ENCODE measurements around the gene RNF32. TPM values are rescaled to one million over a fixed set of nuclear protein-coding genes. Genes with fewer than 3 reads are reported as not detected.

Gene RNF32
- polyA plus RNA-seq, 1 donor (not counting 4 experiments of a cell fraction or from before 2014, with no cell fraction given) = 0.34 TPM

DNA sequence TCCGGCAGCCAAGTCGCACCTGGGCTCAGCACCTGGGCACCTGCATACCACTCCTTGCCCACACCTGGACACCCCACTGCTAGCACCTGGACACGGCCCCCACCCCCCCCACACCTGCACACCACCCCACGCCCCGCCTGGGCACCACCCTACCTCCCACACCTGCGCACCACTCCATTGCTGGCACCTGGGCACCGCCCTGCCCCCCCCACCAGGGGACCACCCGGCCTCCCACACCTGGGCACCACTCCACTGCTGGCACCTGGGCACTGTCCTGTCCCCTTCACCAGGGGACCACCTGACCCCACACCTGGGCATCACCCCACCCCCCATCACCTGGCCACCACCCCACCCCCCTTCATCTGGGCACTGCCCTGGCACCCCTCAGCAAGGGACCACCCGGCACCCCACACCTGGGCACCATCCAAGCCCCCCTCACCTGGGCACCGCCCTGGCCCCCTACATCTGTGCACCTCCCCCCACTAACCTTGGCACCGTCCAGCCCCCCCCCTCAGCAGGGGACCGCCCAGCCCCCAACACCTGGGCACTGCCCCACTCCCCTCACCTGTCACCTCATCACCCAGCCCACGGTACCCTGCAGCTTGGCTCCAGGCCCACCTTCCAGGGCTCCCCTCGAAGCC lies 33.8 kb upstream of the RNF32 start:
- no peak overlapping the region for H3K9ac ChIP-seq (ENCODE audit: control insufficient read depth, extremely low read depth, insufficient read depth, low read length)
- H3K9me1 ChIP-seq (ENCODE audit: control insufficient read depth, extremely low read depth, insufficient read depth, low read length) = no peaks in the 10 kb centered on the region
- no peaks in the 10 kb centered on the region for H3K79me2 ChIP-seq (ENCODE audit: control insufficient read depth, insufficient read depth, low read length)
- no peak overlapping the region for H3K4me3 ChIP-seq (ENCODE audit: control insufficient read depth in 2 of 3, extremely low read depth in 1 of 3, insufficient read depth in 2 of 3, low read depth in 1 of 3, low read length in 3 of 3)
- H4K20me1 ChIP-seq (ENCODE audit: control insufficient read depth, extremely low read depth, insufficient read depth, low read length) = no peaks in the 10 kb centered on the region
- H3K4me2 ChIP-seq (ENCODE audit: control insufficient read depth, extremely low read depth, insufficient read depth, low read depth, low read length) = no peak overlapping the region
- no peak overlapping the region for H3K27ac ChIP-seq (ENCODE audit: control insufficient read depth, insufficient read depth, low read length)
- dilution Hi-C loops (cut with MboI; ENCODE audit: extremely low pct_ligation_motif_present, low sequenced_read_pairs) = no loop called here
- no peaks in the 10 kb centered on the region for H3K4me1 ChIP-seq (ENCODE audit: control insufficient read depth, extremely low read depth, insufficient read depth, low read length)
- no peak for FAIRE-seq
- H3K36me3 ChIP-seq (ENCODE audit: control insufficient read depth in 2 of 2, extremely low read depth in 1 of 2, insufficient read depth in 2 of 2, low read length in 2 of 2) = no peaks in the 10 kb centered on the region
- TF ChIP-seq EZH2 (IDR thresholded peaks at IDR 0.05; ENCODE audit: low read length) = no peak
- TF ChIP-seq, protein P1, sequence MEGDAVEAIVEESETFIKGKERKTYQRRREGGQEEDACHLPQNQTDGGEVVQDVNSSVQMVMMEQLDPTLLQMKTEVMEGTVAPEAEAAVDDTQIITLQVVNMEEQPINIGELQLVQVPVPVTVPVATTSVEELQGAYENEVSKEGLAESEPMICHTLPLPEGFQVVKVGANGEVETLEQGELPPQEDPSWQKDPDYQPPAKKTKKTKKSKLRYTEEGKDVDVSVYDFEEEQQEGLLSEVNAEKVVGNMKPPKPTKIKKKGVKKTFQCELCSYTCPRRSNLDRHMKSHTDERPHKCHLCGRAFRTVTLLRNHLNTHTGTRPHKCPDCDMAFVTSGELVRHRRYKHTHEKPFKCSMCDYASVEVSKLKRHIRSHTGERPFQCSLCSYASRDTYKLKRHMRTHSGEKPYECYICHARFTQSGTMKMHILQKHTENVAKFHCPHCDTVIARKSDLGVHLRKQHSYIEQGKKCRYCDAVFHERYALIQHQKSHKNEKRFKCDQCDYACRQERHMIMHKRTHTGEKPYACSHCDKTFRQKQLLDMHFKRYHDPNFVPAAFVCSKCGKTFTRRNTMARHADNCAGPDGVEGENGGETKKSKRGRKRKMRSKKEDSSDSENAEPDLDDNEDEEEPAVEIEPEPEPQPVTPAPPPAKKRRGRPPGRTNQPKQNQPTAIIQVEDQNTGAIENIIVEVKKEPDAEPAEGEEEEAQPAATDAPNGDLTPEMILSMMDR (optimal IDR thresholded peaks at IDR 0.05 in 1 of 3, IDR thresholded peaks at IDR 0.05 in 1 of 3, conservative IDR thresholded peaks at IDR 0.05 in 1 of 3; ENCODE audit: extremely low read depth in 1 of 3, insufficient read depth in 2 of 3, low read length in 3 of 3) = no peak
- H2AFZ ChIP-seq (ENCODE audit: control insufficient read depth, low read length) = no peak overlapping the region
- H3K27me3 ChIP-seq (ENCODE audit: control insufficient read depth, extremely low read depth, insufficient read depth, low read length) = peaks cover 2% of the 10 kb centered on the region
- DNase-seq (ENCODE audit: low read depth, low spot score) = no peak
- no peaks in the 10 kb centered on the region for H3K9me3 ChIP-seq (ENCODE audit: control insufficient read depth, low read depth, low read length)

GRCh38 chr7:156607332-156608172 lies 33.0 kb upstream of the RNF32 start:
- Histone ChIP-seq H3K27me3 (ENCODE audit: control insufficient read depth, extremely low read depth, insufficient read depth, low read length) (peaks cover 2% of the 10 kb centered on the region), H3K4me3 (ENCODE audit: control insufficient read depth in 2 of 3, extremely low read depth in 1 of 3, insufficient read depth in 2 of 3, low read depth in 1 of 3, low read length in 3 of 3) (no peak overlapping the region), H3K79me2 (ENCODE audit: control insufficient read depth, insufficient read depth, low read length) (no peaks in the 10 kb centered on the region), H3K4me1 (ENCODE audit: control insufficient read depth, extremely low read depth, insufficient read depth, low read length) (no peaks in the 10 kb centered on the region), H4K20me1 (ENCODE audit: control insufficient read depth, extremely low read depth, insufficient read depth, low read length) (no peaks in the 10 kb centered on the region), H2AFZ (ENCODE audit: control insufficient read depth, low read length) (no peak overlapping the region), H3K36me3 (ENCODE audit: control insufficient read depth in 2 of 2, extremely low read depth in 1 of 2, insufficient read depth in 2 of 2, low read length in 2 of 2) (no peaks in the 10 kb centered on the region), H3K9ac (ENCODE audit: control insufficient read depth, extremely low read depth, insufficient read depth, low read length) (no peak overlapping the region), H3K9me1 (ENCODE audit: control insufficient read depth, extremely low read depth, insufficient read depth, low read length) (no peaks in the 10 kb centered on the region), H3K4me2 (ENCODE audit: control insufficient read depth, extremely low read depth, insufficient read depth, low read depth, low read length) (no peak overlapping the region), H3K9me3 (ENCODE audit: control insufficient read depth, low read depth, low read length) (no peaks in the 10 kb centered on the region), H3K27ac (ENCODE audit: control insufficient read depth, insufficient read depth, low read length) (no peak overlapping the region)
- no peak for DNase-seq (ENCODE audit: low read depth, low spot score)
- no peak for FAIRE-seq
- dilution Hi-C loops (cut with MboI; ENCODE audit: extremely low pct_ligation_motif_present, low sequenced_read_pairs) = no loop called here
- TF ChIP-seq, protein P1 (optimal IDR thresholded peaks at IDR 0.05 in 1 of 3, IDR thresholded peaks at IDR 0.05 in 1 of 3, conservative IDR thresholded peaks at IDR 0.05 in 1 of 3; ENCODE audit: extremely low read depth in 1 of 3, insufficient read depth in 2 of 3, low read length in 3 of 3) = no peak
- TF ChIP-seq EZH2 (IDR thresholded peaks at IDR 0.05; ENCODE audit: low read length) = no peak
